Gastroesophageal sphincter (tissue), 4 donors: ENCODE data around the gene SREBF2. TPM values are rescaled to one million over a fixed set of nuclear protein-coding genes. Genes with fewer than 3 reads are reported as not detected.

ENCODE experiments used
- ATAC-seq: fragments of 150-250 bp; one replicate; pipeline ENCODE4 v1.9.1; 2016; ENCODE audit warnings: mild to moderate bottlenecking, moderate library complexity
- H3K27ac ChIP-seq, 4 donors: fragments of 200-600 bp; sonication (generic) in 3 of 4; 1 replicate in 3 of 4; 2 replicates in 1 of 4; pipeline ENCODE4 v1.5.1; 2016 to 2019
- H3K27me3 ChIP-seq: fragments of 200-600 bp; sonication (generic); one replicate; pipeline ENCODE4 v1.5.1; 2019
- H3K36me3 ChIP-seq, 2 donors: fragments of 200-600 bp; sonication (generic); one replicate each; pipeline ENCODE4 v1.5.1; 2019; ENCODE audit warnings: control low read depth in 1 of 2
- H3K4me1 ChIP-seq, 3 donors: fragments of 200-600 bp; sonication (generic); 1 replicate in 2 of 3; 2 replicates in 1 of 3; pipeline ENCODE4 v1.5.1; 2016 to 2019; ENCODE audit warnings: control low read depth in 2 of 3
- H3K4me3 ChIP-seq, 2 donors: fragments of 200-600 bp; sonication (generic); one replicate each; pipeline ENCODE4 v1.5.1; 2019; ENCODE audit warnings: mild to moderate bottlenecking in 1 of 2, moderate library complexity in 1 of 2
- H3K9me3 ChIP-seq, 3 donors: fragments of 200-600 bp; sonication (generic); one replicate each; pipeline ENCODE4 v1.5.1; 2017 to 2019; ENCODE audit warnings: control low read depth in 2 of 3
- CTCF ChIP-seq, 4 experiments: fragments of 200-600 bp in 2 of 4; fragments of 450-650 bp in 2 of 4; sonication (generic) in 1 of 4; IDR thresholded peaks; one replicate each; pipeline ENCODE4 v1.5.1; 2017 to 2019; ENCODE audit warnings: antibody characterized with exemption in 4 of 4, mild to moderate bottlenecking in 2 of 4, moderate library complexity in 2 of 4
- EP300 ChIP-seq: sonication (generic); formaldehyde crosslinking; IDR thresholded peaks from one replicate; pipeline ENCODE4 v1.6.1; 2017; ENCODE audit warnings: antibody characterized with exemption, mild to moderate bottlenecking
- POLR2A ChIP-seq, 2 donors: fragments of 450-650 bp; IDR thresholded peaks; one replicate each; pipeline ENCODE4 v1.6.1; 2017; ENCODE audit warnings: antibody characterized with exemption in 2 of 2, mild to moderate bottlenecking in 2 of 2, moderate library complexity in 1 of 2
- POLR2AphosphoS5 ChIP-seq: sonication (generic); formaldehyde crosslinking; IDR thresholded peaks from one replicate; pipeline ENCODE4 v1.6.1; 2017; ENCODE audit warnings: antibody characterized with exemption
- WGBS, 2 donors: methylation state at CpG; one replicate each; pipeline ENCODE4 v1.1.5; 2018; ENCODE audit warnings: low coverage in 1 of 2; 5-methylcytosine and 5-hydroxymethylcytosine counted together
- total RNA-seq, 4 donors: library from RNA; depleted of rRNA; stranded (reverse); fragments of >200 nt; gene quantifications; one replicate each; pipeline ENCODE4 v1.1.0, GENCODE V29; 2016

SREBF2 gene
- total RNA-seq, 4 donors from 2014 or later, result 39.7 to 101 (median 58.8) TPM

- ATAC-seq, result no peak
- Histone ChIP-seq H3K4me1 (no peaks in the 10 kb centered on the region), H3K36me3 (peaks cover 0 to 100% of the 10 kb centered on the region in 2 donors)
Observed at GRCh38 chr22:41873391-41873790, 40.5 kb downstream of the SREBF2 start.

GRCh38 chr22:41874090-41874489 is 41.2 kb downstream of the SREBF2 start:
- no peaks in the 10 kb centered on the region for H3K27me3 ChIP-seq
- H3K36me3 ChIP-seq, result peaks cover 0 to 100% of the 10 kb centered on the region in 2 donors
- H3K4me3 ChIP-seq, result no peak overlapping the region
- H3K9me3 ChIP-seq, result no peaks in the 10 kb centered on the region
- no peaks in the 10 kb centered on the region for H3K4me1 ChIP-seq
- ATAC-seq, result no peak
- TF ChIP-seq POLR2AphosphoS5 (no peak), CTCF (IDR thresholded peaks at IDR 0.05) (no peak), POLR2A (IDR thresholded peaks at IDR 0.05) (no peak), EP300 (no peak)
- H3K27ac ChIP-seq, result no peak overlapping the region
- WGBS, 2 donors, result 77 to 100% methylated on average over 2 of the region's 2 CpGs

More at GRCh38 chr22:41873391-41873790, 40.5 kb downstream of the SREBF2 start:
- no peak overlapping the region for H3K27ac ChIP-seq
- no peak for TF ChIP-seq CTCF (IDR thresholded peaks at IDR 0.05)
- TF ChIP-seq POLR2A (IDR thresholded peaks at IDR 0.05), result no peak
- no peak for TF ChIP-seq POLR2AphosphoS5
- TF ChIP-seq EP300, result no peak
- 53 to 69% methylated on average over 4 to 5 of the region's 5 CpGs for WGBS, 2 donors
- H3K27me3 ChIP-seq, result no peaks in the 10 kb centered on the region
- no peak overlapping the region for H3K4me3 ChIP-seq
- no peaks in the 10 kb centered on the region for H3K9me3 ChIP-seq

- H3K36me3 ChIP-seq, result peaks cover 0 to 100% of the 10 kb centered on the region in 2 donors
- H3K27me3 ChIP-seq, result no peaks in the 10 kb centered on the region
- no peaks in the 10 kb centered on the region for H3K9me3 ChIP-seq
- no peak overlapping the region for H3K27ac ChIP-seq
- H3K4me1 ChIP-seq, result no peaks in the 10 kb centered on the region
- TF ChIP-seq EP300, result no peak
- WGBS, 2 donors, result 81 to 84% methylated on average over 7 to 10 of the region's 10 CpGs
- H3K4me3 ChIP-seq, result no peak overlapping the region
- no peak for ATAC-seq
Observed at GRCh38 chr22:41875531-41876270, 42.8 kb downstream of the SREBF2 start.

- peaks cover 0 to 100% of the 10 kb centered on the region in 2 donors for H3K36me3 ChIP-seq
- no peaks in the 10 kb centered on the region for H3K27me3 ChIP-seq
- no peak for TF ChIP-seq POLR2A (IDR thresholded peaks at IDR 0.05)
- no peak for TF ChIP-seq CTCF (IDR thresholded peaks at IDR 0.05)
- TF ChIP-seq POLR2AphosphoS5, result no peak
- TF ChIP-seq EP300, result no peak
- H3K4me1 ChIP-seq, result no peaks in the 10 kb centered on the region
- H3K27ac ChIP-seq, result no peak overlapping the region
- ATAC-seq, result no peak
- 74 to 81% methylated on average over 3 of the region's 3 CpGs for WGBS, 2 donors
- H3K9me3 ChIP-seq, result no peaks in the 10 kb centered on the region
- H3K4me3 ChIP-seq, result no peak overlapping the region
Observed at GRCh38 chr22:41876275-41876674, 43.4 kb downstream of the SREBF2 start.

GRCh38 chr22:41876675-41877074 is 43.8 kb downstream of the SREBF2 start:
- no peak overlapping the region for H3K27ac ChIP-seq
- no peaks in the 10 kb centered on the region for H3K27me3 ChIP-seq
- no peaks in the 10 kb centered on the region for H3K4me1 ChIP-seq
- no peaks in the 10 kb centered on the region for H3K9me3 ChIP-seq
- no peak for ATAC-seq
- H3K4me3 ChIP-seq, result no peak overlapping the region
- no peak for TF ChIP-seq POLR2A (IDR thresholded peaks at IDR 0.05)
- TF ChIP-seq CTCF (IDR thresholded peaks at IDR 0.05), result no peak
- no peak for TF ChIP-seq EP300
- no peak for TF ChIP-seq POLR2AphosphoS5
- peaks cover 0 to 100% of the 10 kb centered on the region in 2 donors for H3K36me3 ChIP-seq
